ENCODE data around the gene ADGRL1. TPM values are rescaled to one million over a fixed set of nuclear protein-coding genes. Genes with fewer than 3 reads are reported as not detected.

ADGRL1 gene
- 15.2 and 16.1 TPM in 2 replicates for total RNA-seq (2014; rRNA removed; shearing (Covaris generic))

GRCh38 chr19:14205452-14206287 is at the start of gene ADGRL1:
Gene ADGRL1 (minus strand): TSS chr19:14206169. CDS start chr19:14183602, 22,567 bp downstream.

GRCh38 chr19:14136509-14137281 is 69.3 kb downstream of the ADGRL1 start, which contains the start of gene ASF1B:
Gene ASF1B (minus strand): TSS chr19:14136589. CDS start chr19:14136456, 133 bp downstream.

GRCh38 chr19:14117668-14118164 is 88.3 kb downstream of the ADGRL1 start, which contains the start of gene PRKACA:
Gene PRKACA (minus strand): TSS chr19:14117762. CDS start chr19:14117547, 215 bp downstream.

Small RNA genes within 50 kb of the gene (small RNA-seq; reads per million reads assigned to genes)
- not detected for gene RN7SL231P

Other genes with a start within 250 kb of the ADGRL1 start
- 7.1 and 9.0 TPM in 2 replicates for gene RFX1, start 199.8 kb downstream of the ADGRL1 start, total RNA-seq (2014; rRNA removed; shearing (Covaris generic))
- gene RLN3, start 178.0 kb downstream of the ADGRL1 start, total RNA-seq (2014; rRNA removed; shearing (Covaris generic)), result not detected in 2 replicates
- 12.2 and 15.0 TPM in 2 replicates for gene IL27RA, start 174.4 kb downstream of the ADGRL1 start, total RNA-seq (2014; rRNA removed; shearing (Covaris generic))
- gene PALM3, start 144.1 kb downstream of the ADGRL1 start, total RNA-seq (2014; rRNA removed; shearing (Covaris generic)), result 1.1 TPM in 2 replicates
- 0.82 and 2.6 TPM in 2 replicates for gene MISP3, start 133.4 kb downstream of the ADGRL1 start, total RNA-seq (2014; rRNA removed; shearing (Covaris generic))
- gene C19orf67, start 120.4 kb downstream of the ADGRL1 start, total RNA-seq (2014; rRNA removed; shearing (Covaris generic)), result not detected in 2 replicates
- gene SAMD1, start 115.4 kb downstream of the ADGRL1 start, total RNA-seq (2014; rRNA removed; shearing (Covaris generic)), result 61.4 and 76.1 TPM in 2 replicates
- gene PRKACA, start 88.4 kb downstream of the ADGRL1 start, total RNA-seq (2014; rRNA removed; shearing (Covaris generic)), result 31.3 and 39.7 TPM in 2 replicates
- 40.6 and 44.3 TPM in 2 replicates for gene ASF1B, start 69.6 kb downstream of the ADGRL1 start, total RNA-seq (2014; rRNA removed; shearing (Covaris generic))
- 66.4 and 85.1 TPM in 2 replicates for gene ADGRE5, start 175.3 kb upstream of the ADGRL1 start, total RNA-seq (2014; rRNA removed; shearing (Covaris generic))
- 232 and 245 TPM in 2 replicates for gene DDX39A, start 213.2 kb upstream of the ADGRL1 start, total RNA-seq (2014; rRNA removed; shearing (Covaris generic))
- gene PKN1, start 227.1 kb upstream of the ADGRL1 start, total RNA-seq (2014; rRNA removed; shearing (Covaris generic)), result 118 and 123 TPM in 2 replicates

Data from A375 (cell line).